Loucy (cell line): ENCODE results near the gene NFAT5.

Experiments used
- H2AFZ ChIP-seq: fragments of 200-600 bp; sonication (generic); 2 replicates; pipeline ENCODE4 v1.6.0; 2016; ENCODE audit warnings: antibody characterized with exemption, mild to moderate bottlenecking, low read length, moderate library complexity
- H3F3A ChIP-seq: fragments of 200-600 bp; 2 replicates; pipeline ENCODE4 v1.6.0; 2016; ENCODE audit warnings: antibody characterized with exemption, low read depth, mild to moderate bottlenecking
- H3K27me3 ChIP-seq: fragments of 200-600 bp; sonication (generic); 2 replicates; pipeline ENCODE4 v1.6.1; 2014; ENCODE audit warnings: low read length, mild to moderate bottlenecking; ENCODE audit not compliant: insufficient read depth, poor library complexity, severe bottlenecking
- H3K36me3 ChIP-seq: fragments of 200-600 bp; sonication (generic); 2 replicates; pipeline ENCODE4 v1.6.1; 2016; ENCODE audit warnings: low read length; ENCODE audit not compliant: insufficient read depth
- H3K4me1 ChIP-seq: fragments of 200-600 bp; sonication (generic); 2 replicates; pipeline ENCODE4 v1.5.1; 2014; ENCODE audit warnings: low read length, mild to moderate bottlenecking; ENCODE audit not compliant: insufficient read depth, poor library complexity, severe bottlenecking
- H3K4me2 ChIP-seq: fragments of 200-600 bp; sonication (generic); 2 replicates; pipeline ENCODE4 v1.6.0; 2014; ENCODE audit warnings: antibody characterized with exemption, low read length, low read depth, mild to moderate bottlenecking; ENCODE audit not compliant: poor library complexity, severe bottlenecking
- H3K4me3 ChIP-seq: fragments of 200-600 bp; sonication (generic); 2 replicates; pipeline ENCODE4 v1.5.1; 2014; ENCODE audit warnings: low read length, mild to moderate bottlenecking, mixed read lengths; ENCODE audit not compliant: poor library complexity, severe bottlenecking
- H3K79me2 ChIP-seq: fragments of 200-600 bp; sonication (generic); 2 replicates; pipeline ENCODE4 v1.6.1; 2014; ENCODE audit warnings: low read length; ENCODE audit not compliant: insufficient read depth
- H3K9ac ChIP-seq: fragments of 200-600 bp; sonication (generic); 2 replicates; pipeline ENCODE4 v1.6.0; 2014; ENCODE audit warnings: mild to moderate bottlenecking, low read depth, low read length, moderate library complexity; ENCODE audit not compliant: poor library complexity, severe bottlenecking
- H3K9me2 ChIP-seq: fragments of 200-600 bp; sonication (generic); replicated peaks from 2 replicates; pipeline ENCODE4 v1.6.1; 2016; ENCODE audit warnings: low read depth, low read length, mixed read lengths
- H3K9me3 ChIP-seq: fragments of 200-600 bp; sonication (generic); 2 replicates; pipeline ENCODE4 v1.6.1; 2014; ENCODE audit warnings: mild to moderate bottlenecking, antibody characterized with exemption, low read length, low read depth; ENCODE audit not compliant: insufficient read depth
- H4K20me1 ChIP-seq: fragments of 200-600 bp; sonication (generic); 2 replicates; pipeline ENCODE4 v1.6.0; 2014; ENCODE audit warnings: antibody characterized with exemption, low read length, mild to moderate bottlenecking; ENCODE audit not compliant: insufficient read depth, poor library complexity, severe bottlenecking
- CTCF ChIP-seq: fragments of 200-600 bp; sonication (generic); conservative IDR thresholded peaks from 2 replicates; pipeline ENCODE4 v1.5.1; 2014; ENCODE audit warnings: mild to moderate bottlenecking, antibody characterized with exemption, low read length
- EZH2phosphoT487 ChIP-seq: fragments of 200-600 bp; IDR thresholded peaks from 2 replicates; pipeline ENCODE4 v1.6.1; 2018; ENCODE audit warnings: antibody characterized with exemption, mild to moderate bottlenecking, moderate library complexity, borderline replicate concordance

The NFAT5 gene

GRCh38 chr16:69699915-69700314 is 134.1 kb downstream of the NFAT5 start:
- Histone ChIP-seq H3K9ac (no peak overlapping the region), H3K79me2 (no peaks in the 10 kb centered on the region), H3K27me3 (no peaks in the 10 kb centered on the region), H3K36me3 (peaks cover 39% of the 10 kb centered on the region), H3K9me3 (no peaks in the 10 kb centered on the region), H3K4me2 (no peak overlapping the region), H4K20me1 (no peaks in the 10 kb centered on the region), H3K4me1 (no peaks in the 10 kb centered on the region), H2AFZ (no peak overlapping the region), H3K9me2 (no peaks in the 10 kb centered on the region), H3F3A (no peaks in the 10 kb centered on the region), H3K4me3 (no peak overlapping the region)
- TF ChIP-seq CTCF (no peak), EZH2phosphoT487 (no peak)

- no peaks in the 10 kb centered on the region for H3K9me3 ChIP-seq
- H4K20me1 ChIP-seq = no peaks in the 10 kb centered on the region
- H2AFZ ChIP-seq = no peak overlapping the region
- H3K27me3 ChIP-seq = no peaks in the 10 kb centered on the region
- no peak overlapping the region for H3K4me3 ChIP-seq
- no peaks in the 10 kb centered on the region for H3K79me2 ChIP-seq
- no peaks in the 10 kb centered on the region for H3F3A ChIP-seq
- no peak overlapping the region for H3K9ac ChIP-seq
- H3K4me2 ChIP-seq = no peak overlapping the region
- H3K9me2 ChIP-seq = no peaks in the 10 kb centered on the region
- no peaks in the 10 kb centered on the region for H3K4me1 ChIP-seq
- TF ChIP-seq EZH2phosphoT487 (no peak), CTCF (no peak)
- peaks cover 24% of the 10 kb centered on the region; the same call in 1 of the 2 replicates for H3K36me3 ChIP-seq
Measured at GRCh38 chr16:69701452-69701851, 135.7 kb downstream of the NFAT5 start.

- Histone ChIP-seq H3K36me3 (peaks cover 21% of the 10 kb centered on the region; the same call in 1 of the 2 replicates), H3K4me1 (no peaks in the 10 kb centered on the region), H3K9ac (no peak overlapping the region), H3K9me3 (no peaks in the 10 kb centered on the region), H3K27me3 (no peaks in the 10 kb centered on the region), H4K20me1 (no peaks in the 10 kb centered on the region), H3K4me3 (no peak overlapping the region), H3K9me2 (no peaks in the 10 kb centered on the region), H3F3A (no peaks in the 10 kb centered on the region), H2AFZ (no peak overlapping the region), H3K4me2 (no peak overlapping the region), H3K79me2 (no peaks in the 10 kb centered on the region)
- TF ChIP-seq CTCF (no peak), EZH2phosphoT487 (no peak)
Measured at GRCh38 chr16:69701866-69702265, 136.1 kb downstream of the NFAT5 start.
